Naive thymus-derived CD4-positive, alpha-beta T cell (primary cell): ENCODE results near the gene PRKN. TPM values are rescaled to one million over a fixed set of nuclear protein-coding genes. Genes with fewer than 3 reads are reported as not detected.
A peak's percentile ranks its signal among the peaks of the same experiment; 100 is the strongest.

Experiments used
- ATAC-seq: fragments of 150-1000 bp; cut with Tn5 transposase; 2 replicates; pipeline ENCODE4 v1.10.0; 2021; ENCODE audit warnings: mild to moderate bottlenecking, moderate library complexity
- CTCF ChIA-PET: fragments of 350-600 bp; sonication (Branson Sonifier 250); formaldehyde crosslinking; loops from one replicate; lab custom pipeline; 2021; ENCODE audit warnings: antibody characterized with exemption; lab: Charles Lee
- POLR2A ChIA-PET: fragments of 350-600 bp; sonication (Branson Sonifier 250); formaldehyde crosslinking; loops from one replicate; lab custom pipeline; 2021; ENCODE audit warnings: antibody characterized with exemption, inconsistent platforms; lab: Charles Lee
- DNase-seq, 9 donors: peaks; one replicate each; pipeline versions ENCODE4 v3.0.0 to v3.0.0-alpha.2; 2020 to 2022; ENCODE audit warnings: mixed read lengths in 1 of 9
- H3K27ac ChIP-seq: one replicate; pipeline ENCODE4 v1.7.0; 2013; ENCODE audit warnings: mild to moderate bottlenecking, low read depth, low read length, moderate library complexity
- H3K27me3 ChIP-seq, 2 donors: one replicate each; pipeline ENCODE4 v1.7.0; 2013; ENCODE audit warnings: low read length in 2 of 2, mild to moderate bottlenecking in 2 of 2, moderate library complexity in 2 of 2; ENCODE audit not compliant: control insufficient read depth in 2 of 2, insufficient read depth in 2 of 2
- H3K36me3 ChIP-seq, 3 experiments: 1 replicate in 2 of 3; 2 replicates in 1 of 3; pipeline ENCODE4 v1.7.0; 2013; ENCODE audit warnings: low read length in 3 of 3, mild to moderate bottlenecking in 3 of 3, moderate library complexity in 1 of 3; ENCODE audit not compliant: insufficient read depth in 3 of 3, control insufficient read depth in 2 of 3
- H3K4me1 ChIP-seq, 2 donors: one replicate each; pipeline ENCODE4 v1.7.0; 2013; ENCODE audit warnings: low read length in 2 of 2, mild to moderate bottlenecking in 2 of 2, moderate library complexity in 1 of 2; ENCODE audit not compliant: control insufficient read depth in 2 of 2, insufficient read depth in 2 of 2
- H3K4me3 ChIP-seq: 2 replicates; pipeline ENCODE4 v1.7.0; 2013; ENCODE audit warnings: mild to moderate bottlenecking, low read length
- H3K9me3 ChIP-seq, 3 experiments: 1 replicate in 2 of 3; 2 replicates in 1 of 3; pipeline ENCODE4 v1.7.0; 2013; ENCODE audit warnings: low read length in 3 of 3; ENCODE audit not compliant: control insufficient read depth in 2 of 3
- H3K27ac Mint-ChIP-seq, 9 donors: one replicate each; pipeline ENCODE4 v1.8.0; 2020 to 2022; ENCODE audit warnings: mixed read lengths in 9 of 9, mild to moderate bottlenecking in 8 of 9, moderate library complexity in 5 of 9, inconsistent platforms in 2 of 9
- H3K27me3 Mint-ChIP-seq, 5 donors: one replicate each; pipeline ENCODE4 v1.8.0; 2021 to 2022; ENCODE audit warnings: mixed read lengths in 5 of 5, mild to moderate bottlenecking in 1 of 5
- H3K36me3 Mint-ChIP-seq, 5 donors: one replicate each; pipeline ENCODE4 v1.8.0; 2020 to 2022; ENCODE audit warnings: mixed read lengths in 5 of 5, mild to moderate bottlenecking in 3 of 5, inconsistent platforms in 1 of 5
- H3K4me1 Mint-ChIP-seq, 7 donors: one replicate each; pipeline ENCODE4 v1.8.0; 2020 to 2022; ENCODE audit warnings: mixed read lengths in 7 of 7, mild to moderate bottlenecking in 3 of 7, inconsistent platforms in 1 of 7
- H3K4me3 Mint-ChIP-seq, 10 donors: one replicate each; pipeline ENCODE4 v1.8.0; 2020 to 2022; ENCODE audit warnings: mild to moderate bottlenecking in 10 of 10, mixed read lengths in 10 of 10, moderate library complexity in 6 of 10, inconsistent platforms in 2 of 10
- H3K9me3 Mint-ChIP-seq, 11 donors: one replicate each; pipeline ENCODE4 v1.8.0; 2020 to 2022; ENCODE audit warnings: mixed read lengths in 11 of 11, mild to moderate bottlenecking in 4 of 11, inconsistent platforms in 1 of 11, moderate library complexity in 1 of 11
- intact Hi-C, 2 donors: fragments of 100-400 bp; cut with micrococcal nuclease; formaldehyde crosslinking; loops; one replicate each; pipeline ENCODE4 v1.15.1; 2023
- polyA plus RNA-seq, 2 donors: library from polyadenylated mRNA; unstranded; fragments of 300-500 nt; fragmentation: Illumina TruSeq; gene quantifications; one replicate each; pipeline ENCODE4 v1.2.3, GENCODE V29; 2021
- total RNA-seq, 6 experiments: library from RNA in 5 of 6; stranded (reverse) in 5 of 6; gene quantifications; 1 replicate in 5 of 6; 2 replicates in 1 of 6; pipeline ENCODE4 v1.2.3 and lab custom pipeline; 2021 to 2026

The PRKN gene
- total and polyA plus RNA-seq, 7 experiments from 2014 or later, result 0.44 to 10.3 (median 8.1) TPM

DNA sequence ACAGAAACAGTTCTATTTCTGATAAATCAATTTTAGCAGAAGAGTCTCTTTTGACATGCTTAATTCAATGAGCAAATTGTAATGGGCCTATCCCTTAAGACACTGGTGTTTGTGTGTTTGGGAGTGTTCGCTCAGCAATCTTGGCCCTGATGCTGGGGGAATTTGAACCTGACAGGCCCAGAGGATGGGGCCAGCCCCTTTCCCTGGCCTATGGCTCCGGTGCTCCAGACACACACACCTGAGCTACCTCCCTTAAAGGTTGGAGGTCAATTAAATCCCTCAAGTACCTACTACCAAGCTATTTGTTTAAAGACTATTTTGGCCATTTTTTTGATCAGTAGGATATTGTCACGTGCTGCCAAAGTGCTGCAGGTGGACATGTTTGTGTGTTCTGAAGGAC lies 549.3 kb downstream of the PRKN start:
- ATAC-seq, result no peak
- H3K4me1 Mint-ChIP-seq, result peaks cover 0 to 25% (median 0%) of the 10 kb centered on the region in 7 donors
- DNase-seq, result no peak
- intact Hi-C loops, result no loop called here
- ChIA-PET CTCF (no interaction called here), POLR2A (no interaction called here)
- no peaks in the 10 kb centered on the region for H3K27me3 ChIP-seq
- H3K27ac ChIP-seq, result no peak overlapping the region
- peaks cover 0 to 5% (median 0%) of the 10 kb centered on the region in 11 donors for H3K9me3 Mint-ChIP-seq
- no peak overlapping the region for H3K27ac Mint-ChIP-seq
- no peaks in the 10 kb centered on the region for H3K36me3 ChIP-seq
- no peaks in the 10 kb centered on the region for H3K9me3 ChIP-seq
- H3K36me3 Mint-ChIP-seq, result no peaks in the 10 kb centered on the region
- H3K4me3 ChIP-seq, result no peak overlapping the region
- no peak overlapping the region for H3K4me3 Mint-ChIP-seq
- H3K27me3 Mint-ChIP-seq, result no peaks in the 10 kb centered on the region
- no peaks in the 10 kb centered on the region for H3K4me1 ChIP-seq

DNA sequence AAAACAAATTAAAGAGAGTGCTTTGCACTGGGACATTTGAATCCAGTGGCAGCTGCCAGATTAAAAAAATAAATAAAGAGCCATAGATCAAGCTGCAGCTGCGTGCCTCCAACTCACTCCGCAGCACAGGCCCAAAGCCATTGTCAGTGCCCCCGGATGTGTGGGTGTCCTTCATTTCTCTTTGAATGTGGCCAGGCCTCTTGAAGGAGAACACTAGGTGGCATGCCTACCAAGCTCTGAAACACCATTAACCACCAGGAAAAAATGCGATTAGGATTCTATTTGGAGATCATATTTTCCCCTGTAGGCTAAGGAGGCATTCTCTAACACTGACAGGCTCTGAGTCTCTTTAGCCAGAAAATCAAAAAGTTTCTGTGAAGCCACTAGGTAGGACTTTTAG lies 549.8 kb downstream of the PRKN start:
- ATAC-seq (no peak), DNase-seq (no peak)
- no peak overlapping the region for H3K27ac Mint-ChIP-seq
- Histone ChIP-seq H3K27me3 (no peaks in the 10 kb centered on the region), H3K4me3 (no peak overlapping the region), H3K36me3 (no peaks in the 10 kb centered on the region), H3K4me1 (no peaks in the 10 kb centered on the region), H3K9me3 (no peaks in the 10 kb centered on the region), H3K27ac (no peak overlapping the region)
- CTCF ChIA-PET, result no interaction called here
- POLR2A ChIA-PET, result no interaction called here
- H3K36me3 Mint-ChIP-seq, result no peaks in the 10 kb centered on the region
- no peaks in the 10 kb centered on the region for H3K27me3 Mint-ChIP-seq
- peaks cover 0 to 25% (median 0%) of the 10 kb centered on the region in 7 donors for H3K4me1 Mint-ChIP-seq
- no peak overlapping the region for H3K4me3 Mint-ChIP-seq
- intact Hi-C loops, result no loop called here
- peaks cover 0 to 5% (median 0%) of the 10 kb centered on the region in 11 donors for H3K9me3 Mint-ChIP-seq

DNA sequence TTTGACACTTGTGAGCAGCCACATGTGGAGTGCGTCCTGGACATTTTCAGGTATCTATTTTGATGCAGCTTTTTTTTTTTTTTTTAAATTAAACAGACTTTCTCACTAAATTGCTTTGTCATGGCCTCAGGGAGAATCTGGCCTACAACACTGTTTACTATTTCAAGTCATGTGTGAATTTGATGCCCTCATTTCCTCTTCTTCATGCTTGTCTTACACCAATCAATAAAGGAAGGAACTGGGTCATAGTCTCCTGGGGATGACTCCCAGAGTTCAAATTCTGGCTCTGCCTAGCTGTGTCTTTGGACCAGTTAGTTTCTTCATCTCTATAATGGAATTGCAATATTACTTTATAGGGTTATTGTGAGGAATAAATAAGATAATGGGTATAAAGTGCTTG lies 554.1 kb downstream of the PRKN start:
- H3K36me3 ChIP-seq, result no peaks in the 10 kb centered on the region
- H3K27ac Mint-ChIP-seq, result no peak overlapping the region
- intact Hi-C loops, result no loop called here
- no peak for DNase-seq
- peak; percentile 22 for ATAC-seq
- no peak overlapping the region for H3K27ac ChIP-seq
- H3K9me3 ChIP-seq, result no peaks in the 10 kb centered on the region
- POLR2A ChIA-PET, result no interaction called here
- H3K4me1 ChIP-seq, result no peaks in the 10 kb centered on the region
- H3K36me3 Mint-ChIP-seq, result no peaks in the 10 kb centered on the region
- no peaks in the 10 kb centered on the region for H3K27me3 Mint-ChIP-seq
- no peak overlapping the region for H3K4me3 Mint-ChIP-seq
- H3K9me3 Mint-ChIP-seq, result no peaks in the 10 kb centered on the region
- H3K27me3 ChIP-seq, result no peaks in the 10 kb centered on the region
- H3K4me1 Mint-ChIP-seq, result peaks cover 0 to 3% (median 0%) of the 10 kb centered on the region in 7 donors
- CTCF ChIA-PET, result no interaction called here
- no peak overlapping the region for H3K4me3 ChIP-seq

DNA sequence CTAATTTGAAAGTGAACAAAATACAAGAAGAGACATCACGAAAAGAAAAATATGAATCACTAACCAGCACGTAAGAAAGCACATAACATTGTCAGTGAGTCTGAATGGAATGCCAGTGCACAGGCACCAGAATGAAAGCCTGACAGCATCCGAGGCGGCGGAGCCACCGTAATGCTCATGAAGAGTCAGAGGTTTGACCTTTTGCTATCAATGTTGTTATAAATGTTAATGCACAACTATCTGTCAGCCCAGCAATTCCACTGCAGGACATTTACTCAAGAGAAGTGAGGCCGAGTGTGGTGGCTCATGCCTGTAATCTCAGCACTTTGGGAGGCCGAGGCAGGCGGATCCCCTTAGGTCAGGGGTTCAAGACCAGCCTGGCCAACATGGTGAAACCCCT lies 562.1 kb downstream of the PRKN start:
- intact Hi-C loops, result no loop called here
- H3K4me1 Mint-ChIP-seq, result no peaks in the 10 kb centered on the region
- no peak for DNase-seq
- ATAC-seq, result no peak
- H3K27me3 Mint-ChIP-seq, result no peaks in the 10 kb centered on the region
- H3K36me3 Mint-ChIP-seq, result peaks cover 0 to 4% (median 0%) of the 10 kb centered on the region in 5 donors
- POLR2A ChIA-PET, result no interaction called here
- Histone ChIP-seq H3K36me3 (no peaks in the 10 kb centered on the region), H3K27me3 (no peaks in the 10 kb centered on the region), H3K4me3 (no peak overlapping the region), H3K4me1 (no peaks in the 10 kb centered on the region), H3K9me3 (no peaks in the 10 kb centered on the region), H3K27ac (no peak overlapping the region)
- H3K4me3 Mint-ChIP-seq, result no peak overlapping the region
- H3K9me3 Mint-ChIP-seq, result peaks cover 0 to 1% (median 0%) of the 10 kb centered on the region in 11 donors
- CTCF ChIA-PET, result no interaction called here
- no peak overlapping the region for H3K27ac Mint-ChIP-seq

DNA sequence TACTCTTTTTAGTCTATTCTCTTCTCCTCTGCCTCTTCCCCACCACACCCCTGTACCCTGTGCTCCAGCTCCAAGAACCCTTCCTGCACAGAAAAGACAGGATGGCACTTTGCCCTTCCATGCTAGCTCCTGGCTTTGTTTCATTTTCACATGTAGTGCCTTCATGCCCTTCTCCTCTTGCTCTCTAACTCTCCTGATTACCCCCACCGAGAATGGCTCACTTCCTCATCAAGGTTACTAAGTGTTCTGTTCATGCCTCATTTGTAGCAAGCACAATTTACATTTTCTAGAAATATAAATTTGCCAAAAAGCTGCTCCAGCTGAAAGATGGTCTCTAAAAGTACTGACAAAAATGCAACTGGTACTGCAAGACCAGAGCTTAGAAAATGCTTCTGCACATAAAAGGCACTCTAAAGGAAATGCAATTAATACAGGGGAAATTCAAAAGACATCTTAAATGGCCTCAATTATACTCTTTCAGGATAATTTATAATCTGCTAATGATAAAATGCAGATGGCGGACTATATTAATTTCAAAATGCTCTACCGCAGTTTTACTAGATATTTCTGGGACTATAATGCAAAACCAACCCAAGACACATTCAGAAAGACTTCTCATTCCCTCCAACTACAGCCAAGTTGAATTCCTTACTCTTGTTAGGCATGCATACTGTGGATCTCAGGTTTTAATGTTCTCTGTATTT lies 570.2 kb downstream of the PRKN start:
- no peak overlapping the region for H3K27ac ChIP-seq

DNA sequence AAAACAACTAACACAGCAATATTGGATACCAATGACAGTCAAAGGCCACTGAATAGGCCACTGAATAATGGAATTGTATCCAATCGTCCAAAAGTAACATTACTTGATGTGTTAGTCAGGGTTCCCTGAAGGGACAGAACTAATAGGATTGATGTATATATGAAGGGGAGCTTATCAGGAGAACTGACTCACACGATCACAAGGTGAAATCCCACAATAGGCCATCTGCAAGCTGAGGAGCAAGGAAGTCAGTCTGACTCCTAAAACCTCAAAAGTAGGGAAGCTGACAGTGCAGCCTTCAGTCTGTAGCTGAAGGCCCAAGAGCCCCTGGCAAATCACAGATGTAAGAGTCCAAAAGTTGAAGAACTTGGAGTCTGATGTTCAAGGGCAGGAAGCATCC lies 571.4 kb downstream of the PRKN start:
- Mint-ChIP-seq H3K27ac (no peak overlapping the region), H3K9me3 (peaks cover 0 to 3% (median 0%) of the 10 kb centered on the region in 11 donors), H3K4me3 (no peak overlapping the region), H3K27me3 (no peaks in the 10 kb centered on the region), H3K36me3 (peaks cover 0 to 5% (median 4%) of the 10 kb centered on the region in 5 donors), H3K4me1 (peaks cover 0 to 6% (median 0%) of the 10 kb centered on the region in 7 donors)
- no peak overlapping the region for H3K27ac ChIP-seq
- intact Hi-C loops, result no loop called here
- H3K36me3 ChIP-seq, result no peaks in the 10 kb centered on the region
- ATAC-seq, result no peak
- no peaks in the 10 kb centered on the region for H3K27me3 ChIP-seq
- H3K4me1 ChIP-seq, result no peaks in the 10 kb centered on the region
- no peaks in the 10 kb centered on the region for H3K9me3 ChIP-seq
- POLR2A ChIA-PET, result no interaction called here
- no peak overlapping the region for H3K4me3 ChIP-seq
- CTCF ChIA-PET, result no interaction called here
- no peak for DNase-seq

More for the DNA sequence above, 570.2 kb downstream of the PRKN start:
- Mint-ChIP-seq H3K27ac (no peak overlapping the region), H3K36me3 (peaks cover 0 to 5% (median 4%) of the 10 kb centered on the region in 5 donors), H3K4me1 (peaks cover 0 to 3% (median 0%) of the 10 kb centered on the region in 7 donors), H3K27me3 (no peaks in the 10 kb centered on the region), H3K4me3 (no peak overlapping the region), H3K9me3 (peaks cover 0 to 3% (median 0%) of the 10 kb centered on the region in 11 donors)
- intact Hi-C loops, result no loop called here
- no peaks in the 10 kb centered on the region for H3K36me3 ChIP-seq
- no peak overlapping the region for H3K4me3 ChIP-seq
- no peaks in the 10 kb centered on the region for H3K9me3 ChIP-seq
- no peak for ATAC-seq
- H3K27me3 ChIP-seq, result no peaks in the 10 kb centered on the region
- ChIA-PET POLR2A (no interaction called here), CTCF (no interaction called here)
- DNase-seq, result no peak
- no peaks in the 10 kb centered on the region for H3K4me1 ChIP-seq

DNA sequence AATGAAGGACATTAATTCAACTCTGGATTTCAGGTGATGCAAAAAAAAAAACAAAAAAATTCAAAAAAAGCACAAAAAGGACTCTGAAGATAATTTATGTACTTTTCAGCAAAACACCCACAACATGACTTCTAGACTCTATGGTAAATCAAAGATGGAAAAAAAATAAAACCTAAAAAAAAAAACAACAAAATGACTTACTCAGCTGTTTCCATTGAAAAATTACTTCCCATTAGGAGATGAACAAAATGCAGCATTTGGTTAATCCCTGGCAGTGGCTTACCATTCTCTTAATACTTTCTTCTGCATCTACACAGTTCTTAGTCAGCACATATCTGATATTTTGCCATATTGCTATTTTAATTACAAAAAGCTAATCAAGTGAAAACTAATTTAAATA lies 572.6 kb downstream of the PRKN start:
- H3K4me1 Mint-ChIP-seq, result peaks cover 0 to 6% (median 0%) of the 10 kb centered on the region in 7 donors
- intact Hi-C loops, result no loop called here
- peaks cover 0 to 14% (median 4%) of the 10 kb centered on the region in 5 donors for H3K36me3 Mint-ChIP-seq
- H3K27me3 Mint-ChIP-seq, result no peaks in the 10 kb centered on the region
- Histone ChIP-seq H3K27me3 (no peaks in the 10 kb centered on the region), H3K36me3 (no peaks in the 10 kb centered on the region), H3K27ac (no peak overlapping the region), H3K9me3 (no peaks in the 10 kb centered on the region), H3K4me3 (no peak overlapping the region), H3K4me1 (no peaks in the 10 kb centered on the region)
- CTCF ChIA-PET, result no interaction called here
- no peak overlapping the region for H3K27ac Mint-ChIP-seq
- H3K9me3 Mint-ChIP-seq, result peaks cover 0 to 4% (median 0%) of the 10 kb centered on the region in 11 donors
- POLR2A ChIA-PET, result no interaction called here
- no peak overlapping the region for H3K4me3 Mint-ChIP-seq
- DNase-seq (no peak), ATAC-seq (no peak)
